Activated naive CD4-positive, alpha-beta T cell treated with anti-CD3 and anti-CD28 coated beads, Interleukin-2, amount 10 ng/mL, durations not matched to agents 7 days and 5 days (primary cell): Measurements from ENCODE around the gene SREK1IP1.
A peak's percentile ranks its signal among the peaks of the same experiment; 100 is the strongest.

ENCODE experiments used
- CTCF ChIA-PET: fragments of 350-600 bp; sonication (Branson Sonifier 250); formaldehyde crosslinking; loops from one replicate; lab custom pipeline; 2021; ENCODE audit warnings: antibody characterized with exemption; lab: Charles Lee
- DNase-seq: peaks from one replicate; pipeline ENCODE4 v3.0.0-alpha.2; 2020
- H3K27ac Mint-ChIP-seq: one replicate; pipeline ENCODE4 v1.8.0; 2021; ENCODE audit warnings: mild to moderate bottlenecking, moderate library complexity, mixed read lengths
- H3K27me3 Mint-ChIP-seq: one replicate; pipeline ENCODE4 v1.8.0; 2021; ENCODE audit warnings: mild to moderate bottlenecking, mixed read lengths
- H3K36me3 Mint-ChIP-seq: one replicate; pipeline ENCODE4 v1.8.0; 2021; ENCODE audit warnings: mixed read lengths
- H3K4me1 Mint-ChIP-seq: one replicate; pipeline ENCODE4 v1.8.0; 2021; ENCODE audit warnings: mixed read lengths
- H3K4me3 Mint-ChIP-seq: one replicate; pipeline ENCODE4 v1.8.0; 2021; ENCODE audit warnings: mild to moderate bottlenecking, moderate library complexity, mixed read lengths
- H3K9me3 Mint-ChIP-seq: one replicate; pipeline ENCODE4 v1.8.0; 2021; ENCODE audit warnings: mixed read lengths

Gene SREK1IP1

DNA sequence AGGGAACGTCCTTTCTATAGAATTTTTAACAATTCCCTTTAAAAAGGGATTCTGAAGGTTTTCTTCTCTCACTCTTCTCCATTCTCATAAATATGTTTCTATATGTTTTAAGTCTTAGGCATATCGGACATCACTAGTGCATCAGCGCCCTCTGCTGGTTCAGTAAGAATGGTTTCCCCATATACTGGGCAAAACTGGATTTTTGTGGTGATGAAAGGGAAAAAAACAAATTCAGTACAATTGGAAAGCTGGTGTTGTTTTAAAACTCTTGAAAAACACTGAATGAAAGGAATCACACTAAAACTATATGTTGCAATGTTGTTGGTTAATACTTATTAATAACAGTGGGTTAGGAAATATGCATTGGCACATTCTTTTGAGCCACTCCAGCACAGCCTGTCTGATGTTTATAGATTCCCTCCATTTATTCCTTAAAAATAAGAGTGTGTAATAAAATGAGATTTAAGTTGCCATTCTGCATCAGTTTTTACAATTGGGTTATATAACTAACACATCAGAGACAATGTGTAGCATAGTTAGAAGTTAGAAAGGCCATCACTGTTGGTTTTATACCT, 16.0 kb upstream of the SREK1IP1 start:
- CTCF ChIA-PET, result interaction anchor here (0.6 to 3.8 kb wide), 9 partner anchors 10 to 556 kb away, joined by 3 to 42 read pairs (median 4); partner anchors contain the start of gene SREK1IP1
- Mint-ChIP-seq H3K9me3 (no peaks in the 10 kb centered on the region), H3K36me3 (peaks cover 12% of the 10 kb centered on the region), H3K27me3 (no peaks in the 10 kb centered on the region), H3K27ac (no peak overlapping the region), H3K4me3 (no peak overlapping the region), H3K4me1 (no peaks in the 10 kb centered on the region)
- peak; percentile 85 for DNase-seq

DNA sequence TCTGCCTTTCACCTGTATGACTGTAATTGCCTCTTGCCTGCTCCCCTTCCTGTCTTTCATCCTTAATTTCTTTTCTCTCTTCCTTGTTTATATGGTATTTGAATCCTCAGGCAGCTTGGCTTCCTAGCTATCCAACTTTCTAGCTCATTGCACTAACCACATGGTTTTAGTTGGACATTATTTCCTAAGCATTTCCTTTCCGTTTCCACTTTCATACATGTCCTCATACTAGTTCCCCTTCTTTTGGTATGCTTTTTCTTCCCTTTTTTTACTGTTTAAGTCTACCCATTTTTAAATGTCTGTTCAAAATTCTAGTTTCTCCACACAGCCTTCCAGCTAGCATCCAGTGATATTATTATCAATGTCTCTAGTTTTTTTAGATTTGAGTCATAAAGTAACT, 6.8 kb upstream of the SREK1IP1 start:
- no peaks in the 10 kb centered on the region for H3K9me3 Mint-ChIP-seq
- H3K4me3 Mint-ChIP-seq, result no peak overlapping the region
- CTCF ChIA-PET, result interaction anchor here (1.6 kb wide), 1 partner anchor 141 kb away, joined by 5 read pairs; no protein-coding TSS in a partner anchor
- no peaks in the 10 kb centered on the region for H3K27me3 Mint-ChIP-seq
- no peak overlapping the region for H3K27ac Mint-ChIP-seq
- H3K36me3 Mint-ChIP-seq, result peaks cover 23% of the 10 kb centered on the region
- peaks cover 18% of the 10 kb centered on the region for H3K4me1 Mint-ChIP-seq
- no peak for DNase-seq

DNA sequence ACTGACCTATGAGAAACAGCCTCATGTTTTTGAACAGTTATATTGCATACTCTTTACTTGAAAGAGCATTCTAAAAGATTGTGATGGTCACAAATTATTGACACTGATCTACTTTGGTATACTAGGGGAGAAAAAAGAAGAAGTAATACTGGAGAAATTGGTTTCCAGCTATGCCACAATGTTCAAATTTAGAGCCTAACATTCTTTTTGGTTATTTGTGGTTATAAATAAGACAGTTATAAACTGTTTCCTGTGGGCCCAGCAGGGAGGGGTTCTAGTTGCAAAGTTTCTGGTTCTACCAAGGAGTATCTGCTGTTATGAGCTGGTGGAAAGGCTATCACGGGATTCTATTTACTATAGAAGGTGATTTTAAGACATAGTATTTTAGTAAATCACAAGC, 5.0 kb upstream of the SREK1IP1 start:
- CTCF ChIA-PET, result no interaction called here
- no peak for DNase-seq
- H3K27me3 Mint-ChIP-seq, result no peaks in the 10 kb centered on the region
- H3K36me3 Mint-ChIP-seq, result peaks cover 18% of the 10 kb centered on the region
- no peaks in the 10 kb centered on the region for H3K9me3 Mint-ChIP-seq
- H3K4me1 Mint-ChIP-seq, result peaks cover 32% of the 10 kb centered on the region
- no peak overlapping the region for H3K27ac Mint-ChIP-seq
- no peak overlapping the region for H3K4me3 Mint-ChIP-seq

DNA sequence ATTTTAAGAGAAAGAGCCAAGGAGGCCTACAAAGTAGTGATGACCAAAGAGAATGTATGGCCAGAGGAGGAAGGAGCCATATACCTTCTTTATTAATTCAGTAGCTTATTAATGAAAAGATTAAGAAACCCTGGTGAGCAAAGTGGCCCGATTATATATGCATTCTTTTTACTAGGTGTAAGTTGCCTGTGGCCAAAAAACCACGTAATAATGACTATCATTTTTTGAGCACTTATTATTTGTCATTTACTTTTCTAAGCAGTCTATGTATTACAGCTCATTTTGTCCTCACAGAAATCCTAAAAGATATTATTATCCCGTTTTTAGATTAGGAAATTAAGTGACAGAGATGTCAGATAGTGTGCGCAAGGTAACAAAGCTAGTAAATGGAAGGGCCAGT, 3.2 kb upstream of the SREK1IP1 start:
- CTCF ChIA-PET, result no interaction called here
- no peak overlapping the region for H3K4me3 Mint-ChIP-seq
- no peak overlapping the region for H3K27ac Mint-ChIP-seq
- peaks cover 21% of the 10 kb centered on the region for H3K36me3 Mint-ChIP-seq
- H3K27me3 Mint-ChIP-seq, result no peaks in the 10 kb centered on the region
- no peak for DNase-seq
- H3K9me3 Mint-ChIP-seq, result no peaks in the 10 kb centered on the region
- H3K4me1 Mint-ChIP-seq, result peaks cover 42% of the 10 kb centered on the region

DNA sequence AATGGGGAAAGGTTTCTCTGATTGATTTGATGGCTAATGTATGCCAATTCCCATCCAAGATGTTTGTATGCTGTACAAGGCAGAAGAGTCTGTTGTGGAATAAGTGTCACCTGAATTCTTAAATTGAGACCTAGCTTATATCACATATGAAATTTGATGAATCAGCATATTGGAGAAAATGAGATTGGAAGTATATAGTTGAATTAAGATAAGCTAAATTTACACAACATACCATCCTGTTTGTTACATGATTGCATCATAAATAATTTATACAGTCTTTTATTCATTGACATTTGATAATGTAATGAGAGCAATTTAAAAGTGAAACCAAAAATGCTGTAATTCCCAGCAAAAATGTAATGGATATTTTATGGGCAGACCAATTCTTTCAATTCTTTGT, 1.4 kb upstream of the SREK1IP1 start:
- no peaks in the 10 kb centered on the region for H3K9me3 Mint-ChIP-seq
- H3K27ac Mint-ChIP-seq, result peak overlapping the region; percentile 94
- peak overlapping the region; percentile 94 for H3K4me3 Mint-ChIP-seq
- peaks cover 17% of the 10 kb centered on the region for H3K36me3 Mint-ChIP-seq
- CTCF ChIA-PET, result no interaction called here
- DNase-seq, result no peak
- H3K4me1 Mint-ChIP-seq, result peaks cover 57% of the 10 kb centered on the region
- H3K27me3 Mint-ChIP-seq, result no peaks in the 10 kb centered on the region

DNA sequence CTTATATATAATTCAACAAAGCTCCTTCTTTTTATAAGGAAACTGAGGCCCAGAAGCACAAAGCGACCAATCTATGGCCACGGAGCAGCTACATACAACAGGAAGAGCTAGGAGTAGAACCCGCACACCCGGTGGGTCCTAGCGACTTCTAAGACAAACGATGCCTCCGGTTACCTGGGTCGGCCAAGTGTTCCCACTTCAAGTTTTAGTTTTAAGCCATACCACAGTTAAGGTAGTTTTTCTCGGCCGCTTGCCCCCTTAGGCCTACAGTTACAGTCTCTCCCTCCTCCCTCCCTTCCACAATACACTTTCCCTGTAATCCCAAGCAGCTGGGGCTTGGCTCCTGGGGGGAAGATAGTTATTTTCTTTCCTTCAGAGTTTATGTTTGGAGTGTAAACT, 533 bp downstream of the SREK1IP1 start:
- Mint-ChIP-seq H3K9me3 (no peaks in the 10 kb centered on the region), H3K36me3 (peaks cover 18% of the 10 kb centered on the region), H3K4me3 (peak overlapping the region; percentile 94), H3K4me1 (peaks cover 54% of the 10 kb centered on the region), H3K27ac (peak overlapping the region; percentile 94), H3K27me3 (no peaks in the 10 kb centered on the region)
- CTCF ChIA-PET, result interaction anchor here (1.1 to 2.7 kb wide), 2 partner anchors 16 to 132 kb away, joined by 5 to 8 read pairs; no protein-coding TSS in a partner anchor
- DNase-seq, result peak; percentile 38

DNA sequence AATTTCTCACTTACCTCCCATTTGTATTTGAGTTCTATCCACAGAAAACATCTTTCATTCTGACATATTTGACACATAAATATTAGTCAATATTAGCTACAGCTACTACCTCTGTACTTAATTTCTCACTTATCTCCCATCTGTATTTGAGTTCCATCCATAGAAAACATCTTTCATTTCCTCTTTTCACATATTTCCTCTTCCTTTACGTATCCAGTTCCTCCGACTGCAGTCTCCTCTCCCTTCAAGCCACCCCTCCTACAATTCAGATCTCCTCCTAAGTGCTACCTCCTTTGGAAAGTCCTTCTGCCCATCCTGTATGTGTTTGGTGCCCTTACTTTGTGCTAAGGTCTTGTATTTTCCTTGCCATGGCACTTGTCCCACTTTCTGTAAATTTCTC, 1.6 kb downstream of the SREK1IP1 start:
- DNase-seq, result no peak
- Mint-ChIP-seq H3K9me3 (no peaks in the 10 kb centered on the region), H3K27ac (peak overlapping the region; percentile 13), H3K36me3 (peaks cover 18% of the 10 kb centered on the region), H3K27me3 (no peaks in the 10 kb centered on the region), H3K4me1 (peaks cover 53% of the 10 kb centered on the region), H3K4me3 (peak overlapping the region; percentile 94)
- CTCF ChIA-PET, result interaction anchor here (0.7 to 2.7 kb wide), 2 partner anchors 17 to 19 kb away, joined by 3 to 8 read pairs; no protein-coding TSS in a partner anchor

DNA sequence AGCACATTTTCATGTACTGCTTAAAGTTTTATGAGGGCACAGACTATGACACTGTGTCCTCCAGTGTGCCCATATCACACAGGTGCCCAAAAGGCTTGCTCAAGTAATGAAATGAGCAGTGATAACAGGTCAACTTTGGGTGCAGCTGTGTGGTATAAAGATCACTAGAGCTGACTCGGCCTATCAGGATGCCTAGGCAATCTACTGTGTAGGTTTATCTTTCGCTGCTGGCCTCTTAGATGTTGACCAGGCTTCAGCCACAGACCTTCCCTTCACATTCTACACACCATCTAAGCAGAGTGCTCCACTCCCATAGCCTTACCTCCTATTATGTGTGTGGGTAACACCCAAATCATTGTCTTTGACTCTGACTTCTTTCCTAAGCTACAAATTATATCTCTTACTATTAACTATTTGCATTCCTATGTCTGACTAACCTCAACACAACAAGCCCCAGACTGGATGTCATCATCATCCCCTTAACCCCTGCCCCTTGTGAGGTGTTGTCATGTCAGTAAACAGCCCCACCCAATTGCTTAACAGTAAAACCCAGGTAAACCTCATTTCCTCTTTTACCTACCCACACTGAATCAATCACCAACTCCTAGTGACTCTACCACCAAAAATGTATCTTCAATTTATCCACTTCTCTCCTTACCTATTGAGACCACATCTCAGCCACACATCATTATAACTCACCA, 2.5 kb downstream of the SREK1IP1 start:
- no peak for DNase-seq
- Mint-ChIP-seq H3K27me3 (no peaks in the 10 kb centered on the region), H3K36me3 (peaks cover 21% of the 10 kb centered on the region), H3K9me3 (no peaks in the 10 kb centered on the region), H3K4me1 (peaks cover 49% of the 10 kb centered on the region), H3K27ac (peak overlapping the region; percentile 17), H3K4me3 (no peak overlapping the region)
- CTCF ChIA-PET, result interaction anchor here (2.7 kb wide), 1 partner anchor 18 kb away, joined by 8 read pairs; no protein-coding TSS in a partner anchor

DNA sequence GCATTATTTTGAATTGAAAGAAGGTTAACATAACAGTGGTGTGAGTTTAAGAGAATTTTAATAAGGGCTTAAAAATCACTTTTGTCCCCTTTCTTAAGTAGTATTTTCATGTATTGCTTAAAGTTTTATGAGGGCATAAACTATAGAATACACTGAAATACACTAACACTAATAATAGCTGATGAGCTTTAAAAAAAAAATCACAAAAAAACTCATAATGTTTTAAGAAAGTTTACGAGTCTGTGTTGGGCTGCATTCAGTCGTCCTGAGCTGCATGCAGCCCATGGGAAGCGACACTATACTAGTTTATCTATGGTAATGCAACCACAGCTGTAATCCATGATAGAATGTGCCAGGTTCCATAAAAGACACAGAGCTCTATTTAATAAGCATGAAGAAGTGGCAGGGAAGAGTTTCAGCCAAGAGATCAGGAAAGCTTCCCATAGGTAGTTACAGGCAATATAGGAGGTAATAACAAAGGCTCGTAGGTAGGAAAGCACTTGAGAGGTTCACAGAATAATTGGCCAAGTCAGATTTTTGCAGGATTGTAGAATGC, 4.5 kb downstream of the SREK1IP1 start:
- Mint-ChIP-seq H3K36me3 (peaks cover 21% of the 10 kb centered on the region), H3K9me3 (no peaks in the 10 kb centered on the region), H3K4me1 (peaks cover 35% of the 10 kb centered on the region), H3K4me3 (no peak overlapping the region), H3K27me3 (no peaks in the 10 kb centered on the region), H3K27ac (no peak overlapping the region)
- CTCF ChIA-PET, result interaction anchor here (0.7 to 1.2 kb wide), 2 partner anchors 19 to 539 kb away, joined by 3 read pairs; no protein-coding TSS in a partner anchor
- no peak for DNase-seq

DNA sequence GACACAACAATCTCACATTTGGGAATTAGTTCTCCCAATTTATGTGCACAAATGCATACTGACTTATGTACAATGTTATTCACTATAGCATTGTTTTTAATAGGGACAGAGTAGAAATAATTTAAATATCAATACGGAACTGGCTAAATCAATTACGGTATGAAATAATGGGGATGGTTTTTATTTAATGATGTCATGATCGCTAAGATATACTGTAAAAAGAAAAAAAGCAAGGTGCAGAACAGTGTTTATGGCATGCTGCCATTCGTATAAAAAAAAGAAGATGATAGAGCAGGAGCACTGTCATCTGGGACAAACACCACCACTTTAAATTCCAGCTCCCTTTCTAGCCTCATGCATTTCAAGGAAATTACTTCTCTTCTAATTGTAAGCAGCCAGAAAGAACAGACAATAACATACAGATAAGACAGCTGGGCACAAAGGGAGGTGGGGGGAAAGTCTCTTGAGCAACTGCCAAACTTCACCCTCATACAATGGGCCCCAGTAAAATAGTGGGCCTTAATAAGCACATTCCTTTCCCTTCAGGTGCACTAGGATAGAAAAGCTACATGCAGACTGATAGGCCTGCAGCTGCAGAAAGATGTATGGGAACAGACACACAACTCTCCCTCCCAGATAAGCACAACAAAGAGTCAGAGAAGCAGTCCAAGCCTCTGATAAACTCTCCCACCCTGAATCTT, 8.4 kb downstream of the SREK1IP1 start:
- Mint-ChIP-seq H3K9me3 (no peaks in the 10 kb centered on the region), H3K4me3 (no peak overlapping the region), H3K27me3 (no peaks in the 10 kb centered on the region), H3K4me1 (peaks cover 7% of the 10 kb centered on the region), H3K36me3 (peaks cover 10% of the 10 kb centered on the region), H3K27ac (no peak overlapping the region)
- CTCF ChIA-PET, result no interaction called here
- DNase-seq, result no peak

DNA sequence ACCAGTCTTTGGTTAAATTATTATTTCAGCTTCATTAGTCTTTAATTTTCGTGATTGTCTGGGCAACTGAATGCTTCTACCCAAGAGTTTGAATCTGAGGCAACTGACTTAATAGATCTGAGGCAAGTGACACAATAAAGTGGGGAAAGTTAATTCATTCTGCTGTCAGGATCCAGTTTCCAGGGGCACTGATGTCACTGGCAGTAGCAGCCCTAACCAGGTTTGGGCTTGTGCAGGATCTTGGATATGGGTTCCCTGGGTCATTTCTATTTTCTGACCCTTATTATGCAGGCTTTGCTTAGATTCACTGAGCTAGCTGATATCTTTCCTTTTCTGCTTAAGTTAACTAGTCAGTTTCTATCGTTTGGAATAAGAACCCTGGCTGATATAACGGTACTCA, 9.6 kb downstream of the SREK1IP1 start:
- Mint-ChIP-seq H3K27me3 (no peaks in the 10 kb centered on the region), H3K4me3 (no peak overlapping the region), H3K4me1 (peaks cover 3% of the 10 kb centered on the region), H3K9me3 (no peaks in the 10 kb centered on the region), H3K27ac (no peak overlapping the region), H3K36me3 (peaks cover 8% of the 10 kb centered on the region)
- CTCF ChIA-PET, result no interaction called here
- no peak for DNase-seq

DNA sequence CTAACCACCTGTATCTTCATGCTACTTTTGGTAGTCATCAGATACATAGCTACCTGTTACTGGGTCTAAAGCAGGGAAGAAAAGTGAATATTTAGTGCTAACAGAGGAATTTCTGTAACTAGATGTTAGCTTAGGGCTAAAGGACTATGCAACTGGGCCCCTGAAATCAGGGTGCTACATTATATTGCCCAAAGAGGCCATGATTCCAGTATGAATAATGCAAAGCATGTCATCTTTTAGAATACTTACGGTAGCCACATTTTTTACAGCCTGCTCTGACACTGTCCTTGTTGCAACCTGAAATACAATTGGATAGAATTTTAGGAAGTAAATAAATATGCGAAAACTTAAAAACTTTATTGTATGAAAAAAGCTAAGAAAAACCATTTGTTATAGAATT, 14.4 kb downstream of the SREK1IP1 start:
- CTCF ChIA-PET, result no interaction called here
- H3K36me3 Mint-ChIP-seq, result peaks cover 12% of the 10 kb centered on the region

DNA sequence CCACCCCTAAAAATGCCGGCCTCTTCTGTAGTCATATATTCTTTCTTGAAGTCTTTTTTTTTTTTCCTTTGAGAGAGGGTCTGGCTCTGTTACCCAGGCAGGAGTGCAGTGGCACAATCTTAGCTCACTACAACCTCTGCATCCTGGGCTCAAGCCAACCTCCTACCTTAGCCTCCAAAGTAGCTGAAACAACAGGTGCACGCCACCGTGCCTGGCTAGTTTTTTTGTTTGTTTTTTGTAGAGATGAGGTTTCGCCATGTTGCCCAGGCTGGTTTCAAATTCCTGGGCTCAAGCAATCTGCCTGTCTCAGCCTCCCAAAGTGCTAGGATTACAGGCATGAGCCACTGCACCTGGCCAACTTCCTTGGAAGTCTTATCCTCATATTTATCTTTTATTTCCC, 19.1 kb downstream of the SREK1IP1 start:
- CTCF ChIA-PET, result no interaction called here
- DNase-seq, result no peak
- Mint-ChIP-seq H3K9me3 (no peaks in the 10 kb centered on the region), H3K36me3 (peaks cover 11% of the 10 kb centered on the region), H3K4me1 (peaks cover 2% of the 10 kb centered on the region), H3K4me3 (no peak overlapping the region), H3K27me3 (no peaks in the 10 kb centered on the region), H3K27ac (no peak overlapping the region)

More for the DNA sequence above, 14.4 kb downstream of the SREK1IP1 start:
- H3K4me1 Mint-ChIP-seq, result no peaks in the 10 kb centered on the region
- H3K27ac Mint-ChIP-seq, result no peak overlapping the region
- H3K9me3 Mint-ChIP-seq, result no peaks in the 10 kb centered on the region
- H3K4me3 Mint-ChIP-seq, result no peak overlapping the region
- no peak for DNase-seq
- no peaks in the 10 kb centered on the region for H3K27me3 Mint-ChIP-seq

DNA sequence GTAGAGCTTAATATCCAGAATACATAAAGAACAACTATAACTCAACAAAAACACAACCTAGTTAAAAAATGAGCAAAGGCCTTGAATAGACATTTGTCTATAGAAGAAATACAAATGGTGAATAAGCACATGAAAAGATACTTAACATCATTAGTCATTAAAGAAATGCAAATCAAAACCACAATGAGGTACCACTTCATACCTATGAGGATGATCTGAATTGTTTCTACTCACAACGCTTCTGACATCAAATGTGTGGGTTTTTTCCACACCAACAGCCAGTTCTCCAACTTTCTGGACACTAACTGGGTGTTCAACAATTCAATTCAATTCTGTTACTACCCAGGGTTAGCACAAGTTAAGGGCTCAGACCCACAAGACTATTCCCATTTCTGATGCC, 22.0 kb downstream of the SREK1IP1 start:
- peaks cover 2% of the 10 kb centered on the region for H3K4me1 Mint-ChIP-seq

More for the DNA sequence above, 22.0 kb downstream of the SREK1IP1 start:
- H3K36me3 Mint-ChIP-seq, result peaks cover 9% of the 10 kb centered on the region
- CTCF ChIA-PET, result no interaction called here
- no peak overlapping the region for H3K4me3 Mint-ChIP-seq
- no peak overlapping the region for H3K27ac Mint-ChIP-seq
- no peaks in the 10 kb centered on the region for H3K9me3 Mint-ChIP-seq
- H3K27me3 Mint-ChIP-seq, result no peaks in the 10 kb centered on the region
- DNase-seq, result no peak
